Astrocyte (in vitro differentiated cells and primary cell): ENCODE measurements around the gene THAP6.

Experiments used
- CTCF ChIP-seq: IDR thresholded peaks from 2 replicates; pipeline ENCODE4 v1.5.1; 2011; ENCODE audit warnings: low read depth, mild to moderate bottlenecking, inconsistent platforms, low read length, moderate library complexity; ENCODE audit not compliant: insufficient read depth
- EZH2 ChIP-seq: IDR thresholded peaks from 2 replicates; pipeline ENCODE4 v1.6.1; 2012; ENCODE audit warnings: mild to moderate bottlenecking, low read length, inconsistent platforms; ENCODE audit not compliant: insufficient read depth

GRCh38 chr4:75513526-75514130, 645 bp upstream of the THAP6 start:
- TF ChIP-seq EZH2: no peak
- no peak for TF ChIP-seq CTCF
